Measurements from ENCODE around the gene CLBA1.
A peak's percentile ranks its signal among the peaks of the same experiment; 100 is the strongest.

The CLBA1 gene

GRCh38 chr14:105005329-105005928 is 19.8 kb downstream of the CLBA1 start:
- no peak for DNase-seq (ENCODE audit: low read depth in 3 of 3)

- no peak for DNase-seq (ENCODE audit: low read depth in 3 of 3)
Observed at GRCh38 chr14:105005929-105006830, 20.6 kb downstream of the CLBA1 start.

GRCh38 chr14:105006831-105007592 is 21.4 kb downstream of the CLBA1 start:
- no peak for DNase-seq (ENCODE audit: low read depth in 3 of 3)

- no peak for DNase-seq (ENCODE audit: low read depth in 3 of 3)
Observed at GRCh38 chr14:105007593-105008264, 22.1 kb downstream of the CLBA1 start.

DNA sequence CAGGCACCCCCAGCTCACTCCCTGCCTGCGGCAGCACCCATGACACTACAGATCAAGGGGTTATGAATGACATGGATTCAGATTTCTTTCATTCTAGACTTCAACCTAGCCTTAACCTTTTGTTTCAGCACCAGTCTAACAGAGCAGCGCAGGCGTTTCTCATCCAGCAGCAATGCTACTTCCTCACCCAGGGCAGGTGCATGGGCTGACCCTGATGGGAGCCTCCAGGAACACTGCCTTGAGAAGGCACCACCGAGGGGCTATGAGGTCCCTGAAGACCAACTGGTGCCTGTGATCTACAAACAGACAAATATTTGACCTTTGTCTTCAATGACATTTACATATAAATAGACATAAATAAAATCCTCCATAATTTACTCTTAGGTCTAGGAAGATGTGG is 24.5 kb downstream of the CLBA1 start:
- DNase-seq (ENCODE audit: low read depth in 3 of 3) = no peak

- DNase-seq (ENCODE audit: low read depth in 3 of 3) = no peak
Observed at GRCh38 chr14:105010891-105011291, 25.3 kb downstream of the CLBA1 start.

DNA sequence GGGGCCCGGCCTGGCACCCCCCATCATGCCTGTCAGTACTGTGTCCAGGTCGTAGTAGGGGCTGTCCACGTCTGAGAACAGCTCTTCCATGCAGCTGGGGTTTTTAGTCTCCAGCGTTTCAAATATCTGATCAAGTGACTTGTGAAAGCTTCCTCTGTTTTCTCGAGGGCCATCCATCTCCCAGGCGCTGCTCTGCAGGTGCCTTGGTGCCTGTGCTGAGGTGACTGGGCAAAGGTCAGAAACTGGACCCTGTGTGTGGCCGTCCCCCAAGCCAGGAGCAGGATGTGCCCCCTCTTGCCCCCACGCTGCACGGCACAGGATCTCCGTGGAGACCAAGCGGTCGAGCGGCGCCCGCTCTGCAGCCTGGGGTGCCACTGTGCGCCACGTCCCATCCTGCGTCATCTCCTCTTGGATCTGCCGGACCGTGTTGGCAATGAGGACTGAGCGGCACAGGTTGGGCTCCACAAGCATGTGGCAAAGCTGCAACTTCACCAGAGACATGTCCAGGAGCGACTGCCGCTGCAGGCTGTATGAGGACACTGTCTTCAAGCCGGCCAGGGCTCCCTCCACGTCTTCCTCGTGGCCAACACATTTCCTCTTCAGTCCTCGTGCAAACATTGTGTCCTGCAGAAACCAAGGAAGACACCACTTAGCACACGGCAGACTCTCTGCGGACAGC is 25.9 kb downstream of the CLBA1 start:
- DNase-seq (ENCODE audit: low read depth in 3 of 3) = no peak

- no peak for DNase-seq (ENCODE audit: low read depth in 3 of 3)
Observed at GRCh38 chr14:105012171-105012985, 26.8 kb downstream of the CLBA1 start.

- DNase-seq (ENCODE audit: low read depth in 3 of 3) = no peak
Observed at GRCh38 chr14:105013150-105013785, 27.7 kb downstream of the CLBA1 start.

DNA sequence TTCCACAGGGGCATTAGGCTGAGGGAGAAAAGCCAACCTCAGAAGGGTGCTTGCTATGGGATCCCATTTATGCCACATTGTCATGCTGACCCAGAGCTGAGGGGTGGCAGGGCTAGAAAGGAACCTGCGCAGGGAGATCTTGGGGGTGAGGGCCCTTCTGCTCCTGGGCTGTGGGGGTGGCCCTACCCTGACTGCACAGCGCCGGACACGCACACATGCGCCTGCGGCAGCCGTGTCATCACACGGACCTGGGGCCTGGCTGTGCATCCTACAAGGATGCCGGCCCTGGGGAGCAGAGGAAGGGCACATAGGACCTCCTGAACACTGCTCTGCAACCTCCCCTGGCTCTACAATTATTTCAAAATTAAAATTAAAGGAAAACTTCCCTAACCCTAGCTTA is 28.4 kb downstream of the CLBA1 start:
- no peak for DNase-seq (ENCODE audit: low read depth in 3 of 3)

DNA sequence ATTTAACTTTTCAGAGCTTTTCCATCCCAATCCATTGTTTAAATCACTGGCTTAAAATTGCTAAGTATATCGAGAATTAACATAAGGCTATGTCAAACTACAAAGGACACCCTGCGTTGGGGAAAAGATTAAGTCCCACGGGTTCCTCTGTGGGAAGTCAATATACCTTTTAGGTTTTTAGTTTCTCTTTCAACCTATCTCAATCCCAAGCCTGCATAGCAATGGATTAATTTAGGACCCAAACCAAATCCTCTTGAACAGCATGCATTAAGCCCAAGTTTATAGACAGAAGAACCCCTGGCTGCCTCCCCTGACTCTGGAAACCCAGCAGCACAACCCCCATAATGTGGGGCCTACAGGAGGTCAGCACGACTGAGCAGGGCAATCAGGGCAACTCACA is 29.0 kb downstream of the CLBA1 start:
- no peak for DNase-seq (ENCODE audit: low read depth in 3 of 3)

DNA sequence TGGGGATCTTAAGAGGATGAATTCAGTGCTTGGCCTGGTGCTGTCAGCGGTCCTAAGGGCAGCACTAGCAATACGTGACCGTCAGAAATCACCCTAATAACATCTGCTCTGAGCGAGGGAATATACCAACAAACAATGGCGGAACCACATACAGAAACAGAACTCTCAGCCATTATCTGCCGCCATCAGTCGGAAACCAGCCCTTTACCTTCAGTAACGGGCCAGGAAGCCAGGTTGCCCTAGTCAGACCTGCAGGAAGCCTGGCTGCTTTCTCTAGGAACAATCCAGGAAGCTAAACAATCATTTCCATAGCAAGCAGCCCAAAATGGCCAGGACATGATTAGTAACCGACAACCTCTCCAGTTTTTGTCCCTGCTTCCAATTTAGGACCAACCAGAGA is 29.7 kb downstream of the CLBA1 start:
- DNase-seq (ENCODE audit: low read depth in 3 of 3) = no peak

- DNase-seq (ENCODE audit: low read depth in 3 of 3) = no peak
Observed at GRCh38 chr14:105015905-105016304, 30.3 kb downstream of the CLBA1 start.

GRCh38 chr14:105018414-105018813 is 32.8 kb downstream of the CLBA1 start:
- DNase-seq (ENCODE audit: low read depth in 3 of 3) = no peak

- peak; percentile 28 to 48 (median 29) for DNase-seq (ENCODE audit: low read depth in 3 of 3)
Observed at GRCh38 chr14:105019861-105020814, 34.5 kb downstream of the CLBA1 start.

DNA sequence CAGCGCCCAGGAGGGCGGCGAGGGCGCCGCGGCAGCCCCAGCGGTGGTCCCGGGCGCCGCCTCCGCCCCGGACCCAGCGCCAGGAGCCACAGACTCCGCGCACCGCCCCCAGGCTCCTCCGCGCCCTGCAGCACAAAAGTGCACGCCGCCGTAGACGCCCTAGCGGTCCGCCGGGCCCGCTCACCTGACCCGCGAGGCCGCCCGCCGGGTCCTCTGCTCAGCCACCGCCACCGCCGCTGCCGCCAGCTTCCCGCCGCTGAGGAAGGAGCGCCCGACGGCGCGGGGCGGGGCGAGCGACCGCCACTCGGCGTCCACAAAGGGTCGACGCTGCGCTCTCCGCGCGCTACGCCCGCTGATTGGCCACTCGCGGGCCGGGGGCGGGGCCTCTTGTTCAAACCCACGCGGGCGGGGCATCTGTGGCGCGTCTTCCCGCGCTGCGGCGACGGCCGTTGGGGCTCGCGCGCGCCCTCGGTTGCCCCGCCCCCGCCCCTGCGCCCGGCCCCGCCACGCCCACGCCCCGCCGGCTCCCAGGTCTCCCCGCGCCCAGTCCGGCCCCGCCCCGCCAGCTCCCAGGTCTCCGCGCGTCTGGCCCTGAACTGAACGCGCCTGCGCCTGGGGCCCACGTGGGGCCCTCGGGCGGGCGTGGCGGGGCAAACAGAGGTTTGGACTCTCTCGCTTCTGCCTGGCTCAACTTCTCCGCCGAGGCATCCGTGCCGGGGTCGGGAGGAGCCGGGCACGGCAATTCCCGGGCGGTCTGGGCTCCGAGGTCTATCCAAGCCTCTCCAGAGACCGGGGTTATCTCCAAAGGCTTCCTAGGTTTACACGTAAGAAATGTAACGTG is 35.4 kb downstream of the CLBA1 start, which contains the start of gene CDCA4:
CDCA4 (minus strand) TSS at position 269 of the 841 bp plus-strand sequence. CDS start 9,154 bp downstream, outside the sequence.
- DNase-seq (ENCODE audit: low read depth in 3 of 3) = peak; percentile 96 to 99 (median 97)

- peak in 2 of 3 experiments; percentile 21 to 31 for DNase-seq (ENCODE audit: low read depth in 3 of 3)
Observed at GRCh38 chr14:105021656-105022275, 36.2 kb downstream of the CLBA1 start.
